GM18502 (cell line): Measurements from ENCODE around the gene CSH2.
A peak's percentile ranks its signal among the peaks of the same experiment; 100 is the strongest.
"Not testable (repeated sequence)": the region's sequence is repeated elsewhere in the genome, so short reads cannot be mapped to it uniquely, and the experiment has no call there.

Experiments
- ATAC-seq: cut with Tn5 transposase; IDR thresholded peaks from one replicate; pipeline ENCODE4 v1.9.1; 2021; ENCODE audit warnings: mild to moderate bottlenecking; ENCODE audit not compliant: unreplicated experiment, poor library complexity

CSH2 gene

GRCh38 chr17:63866625-63867024, 6.9 kb downstream of the CSH2 start:
- not testable (repeated sequence) for ATAC-seq

DNA sequence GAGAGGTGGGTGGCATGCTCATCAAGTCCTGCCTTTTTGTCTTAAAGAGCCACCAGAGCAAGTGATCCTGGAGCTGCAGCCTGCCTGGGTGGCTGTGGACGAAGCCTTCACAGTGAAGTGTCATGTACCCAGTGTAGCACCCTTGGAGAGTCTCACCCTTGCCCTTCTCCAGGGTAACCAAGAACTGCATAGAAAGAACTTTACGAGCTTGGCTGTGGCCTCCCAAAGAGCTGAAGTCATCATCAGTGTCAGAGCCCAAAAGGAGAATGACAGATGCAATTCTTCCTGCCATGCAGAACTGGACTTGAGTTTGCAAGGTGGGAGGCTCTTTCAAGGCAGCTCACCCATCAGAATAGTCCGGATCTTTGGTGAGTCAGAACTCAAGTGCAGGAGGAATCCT, 14.2 kb downstream of the CSH2 start:
- ATAC-seq: no peak

GRCh38 chr17:63856425-63856824, 17.1 kb downstream of the CSH2 start:
- ATAC-seq: not testable (repeated sequence)

- ATAC-seq: no peak
Observed at GRCh38 chr17:63855185-63855584, 18.3 kb downstream of the CSH2 start.

DNA sequence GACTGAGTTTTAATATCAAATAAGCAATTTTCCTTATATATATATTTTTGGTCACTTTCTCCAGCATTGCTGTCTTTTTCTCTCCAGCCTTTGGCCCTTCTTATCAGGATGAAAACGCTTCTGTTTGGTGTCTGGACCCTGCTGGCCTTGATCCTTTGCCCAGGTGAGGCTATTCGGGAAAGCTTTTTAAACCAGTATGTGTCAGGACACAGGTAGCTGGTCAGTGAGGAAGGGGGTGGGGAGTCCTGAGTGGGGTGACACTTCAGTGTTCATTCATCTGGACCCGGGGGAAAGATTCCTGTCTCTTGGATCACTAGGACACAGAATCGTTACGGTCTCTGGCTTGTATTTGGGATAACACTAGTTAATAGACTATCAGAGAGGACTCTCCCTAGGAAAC, 18.8 kb downstream of the CSH2 start:
- ATAC-seq: no peak

- ATAC-seq: no peak
Observed at GRCh38 chr17:63853260-63853659, 20.2 kb downstream of the CSH2 start.

GRCh38 chr17:63850401-63850800, 23.1 kb downstream of the CSH2 start:
- no peak for ATAC-seq

GRCh38 chr17:63848834-63849689, 24.4 kb downstream of the CSH2 start:
- peak; percentile 88 for ATAC-seq

GRCh38 chr17:63847525-63848249, 25.8 kb downstream of the CSH2 start:
- ATAC-seq: no peak

- ATAC-seq: no peak
Observed at GRCh38 chr17:63845509-63845908, 28.0 kb downstream of the CSH2 start.

DNA sequence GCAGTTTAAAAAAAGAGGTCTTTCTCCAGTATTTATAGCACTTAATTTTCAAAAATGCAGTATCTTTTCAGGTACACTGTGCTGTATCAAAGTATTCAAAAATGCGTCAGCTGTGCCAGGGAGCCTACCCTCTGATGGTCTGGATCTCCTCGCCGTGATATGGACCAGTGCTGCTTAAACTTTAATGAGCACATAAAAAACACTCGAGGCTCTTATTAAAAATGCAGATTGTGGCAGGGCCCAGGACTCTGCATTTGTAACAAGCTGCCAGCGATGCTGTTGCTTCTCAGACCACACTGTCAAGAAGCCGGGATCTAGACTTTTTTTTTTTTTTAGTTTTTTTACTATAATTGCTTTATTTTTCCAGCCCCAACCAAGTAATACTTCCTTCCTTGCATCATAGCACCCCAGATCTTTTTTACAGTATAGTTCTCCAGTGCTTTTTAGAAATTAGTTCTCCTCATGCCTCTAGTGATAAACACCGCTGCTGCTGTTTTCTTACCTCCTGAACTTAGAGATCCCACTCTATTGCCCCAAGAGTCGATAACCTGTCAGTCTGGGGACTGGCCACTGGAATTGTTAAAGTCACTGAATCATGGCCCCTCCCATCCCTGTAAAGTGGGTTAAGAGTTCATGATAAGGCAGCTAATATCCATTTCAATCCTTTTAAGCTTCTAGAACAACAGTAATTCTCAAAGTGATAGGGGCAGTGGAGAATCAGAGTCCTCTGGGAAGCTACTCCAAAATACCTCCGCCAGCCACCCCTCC, 29.4 kb downstream of the CSH2 start:
- ATAC-seq: no peak

DNA sequence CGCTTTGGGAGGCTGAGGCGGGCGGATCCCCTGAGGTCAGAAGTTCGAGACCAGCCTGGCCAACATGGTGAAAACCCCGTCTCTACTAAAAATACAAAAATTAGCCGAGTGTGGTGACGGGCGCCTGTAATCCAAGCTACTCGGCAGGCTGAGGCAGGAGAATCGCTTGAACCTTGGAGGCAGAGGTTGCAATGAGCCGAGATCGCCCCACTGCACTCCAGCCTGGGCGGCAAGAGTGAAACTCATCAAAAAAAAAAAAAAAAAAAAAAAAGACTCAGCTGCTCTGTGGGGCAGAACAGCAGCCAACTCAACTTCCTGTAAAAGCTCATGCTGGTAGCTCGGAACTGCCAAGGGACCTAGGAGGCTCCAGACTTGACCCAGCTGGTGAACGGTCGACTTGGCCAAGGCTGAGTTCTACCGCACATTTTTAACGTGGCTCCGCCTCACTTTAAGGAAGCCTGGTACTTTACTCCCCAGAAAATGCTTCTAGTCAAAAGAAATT, 30.0 kb downstream of the CSH2 start:
- not testable (repeated sequence) for ATAC-seq

DNA sequence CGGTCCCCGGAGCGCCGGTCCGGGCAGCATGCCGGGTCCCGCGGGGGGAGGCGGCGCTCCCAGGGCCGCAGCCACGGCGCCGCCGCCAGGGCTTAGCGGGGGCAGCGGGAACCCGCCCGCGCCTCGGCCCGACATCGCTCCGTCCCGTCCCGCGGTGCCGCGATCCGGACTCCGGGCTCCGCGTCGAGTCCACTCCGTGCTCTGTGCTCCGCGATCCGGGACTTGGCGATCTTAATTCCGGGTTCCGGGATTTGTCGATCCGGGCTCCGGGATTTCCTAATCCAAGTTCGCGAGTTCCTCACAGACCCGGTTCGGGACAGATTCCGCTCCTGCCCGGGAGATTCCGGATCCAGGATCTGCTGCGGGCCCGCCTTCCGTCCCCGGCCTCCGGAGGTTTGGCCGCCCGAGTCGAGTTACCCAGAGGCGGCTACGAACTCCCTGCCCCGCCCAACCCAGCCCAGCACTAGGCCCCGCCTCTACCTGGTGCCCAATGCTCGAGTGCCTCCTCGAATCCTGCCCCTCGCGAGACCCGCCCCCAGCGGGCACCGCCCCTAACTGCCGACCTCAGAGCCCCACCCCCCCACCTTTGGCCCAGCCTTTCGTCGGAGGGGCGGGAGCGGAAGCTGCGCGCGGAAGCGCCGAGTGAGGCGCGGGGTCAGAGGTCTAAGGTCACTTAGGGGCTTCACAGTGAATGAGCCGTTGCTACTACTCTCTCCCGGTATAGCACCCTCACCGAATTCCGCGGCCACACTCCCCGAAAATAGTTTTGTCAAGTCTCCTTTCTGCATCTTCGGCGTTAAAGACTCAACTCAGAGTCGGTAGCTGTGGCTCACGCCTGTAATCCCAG, 30.7 kb downstream of the CSH2 start, which contains the start of gene SMARCD2:
Gene SMARCD2 (minus strand): TSS at position 146 of the 847 bp plus-strand sequence. CDS start 11 bp downstream, at position 135.
- ATAC-seq: peak; percentile 83

DNA sequence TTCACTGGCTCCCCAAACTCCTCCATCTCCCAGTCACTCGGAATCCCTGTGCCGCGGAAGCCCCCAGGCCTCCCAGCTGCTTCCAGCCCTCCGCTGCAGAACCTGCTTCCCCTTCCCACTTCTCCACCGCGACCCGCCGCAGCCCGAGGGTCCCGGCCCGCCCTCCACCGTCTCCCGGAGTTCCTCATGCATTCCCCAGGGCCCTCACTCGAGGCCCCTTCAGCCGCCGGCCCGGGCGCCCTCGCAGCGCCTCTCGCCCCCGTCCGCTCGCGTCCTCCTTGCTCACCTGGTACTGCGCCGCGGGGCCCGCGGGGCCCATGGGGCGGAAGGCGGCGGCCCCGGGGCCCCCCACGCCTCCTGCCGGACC, 31.3 kb downstream of the CSH2 start:
- ATAC-seq: peak; percentile 34

DNA sequence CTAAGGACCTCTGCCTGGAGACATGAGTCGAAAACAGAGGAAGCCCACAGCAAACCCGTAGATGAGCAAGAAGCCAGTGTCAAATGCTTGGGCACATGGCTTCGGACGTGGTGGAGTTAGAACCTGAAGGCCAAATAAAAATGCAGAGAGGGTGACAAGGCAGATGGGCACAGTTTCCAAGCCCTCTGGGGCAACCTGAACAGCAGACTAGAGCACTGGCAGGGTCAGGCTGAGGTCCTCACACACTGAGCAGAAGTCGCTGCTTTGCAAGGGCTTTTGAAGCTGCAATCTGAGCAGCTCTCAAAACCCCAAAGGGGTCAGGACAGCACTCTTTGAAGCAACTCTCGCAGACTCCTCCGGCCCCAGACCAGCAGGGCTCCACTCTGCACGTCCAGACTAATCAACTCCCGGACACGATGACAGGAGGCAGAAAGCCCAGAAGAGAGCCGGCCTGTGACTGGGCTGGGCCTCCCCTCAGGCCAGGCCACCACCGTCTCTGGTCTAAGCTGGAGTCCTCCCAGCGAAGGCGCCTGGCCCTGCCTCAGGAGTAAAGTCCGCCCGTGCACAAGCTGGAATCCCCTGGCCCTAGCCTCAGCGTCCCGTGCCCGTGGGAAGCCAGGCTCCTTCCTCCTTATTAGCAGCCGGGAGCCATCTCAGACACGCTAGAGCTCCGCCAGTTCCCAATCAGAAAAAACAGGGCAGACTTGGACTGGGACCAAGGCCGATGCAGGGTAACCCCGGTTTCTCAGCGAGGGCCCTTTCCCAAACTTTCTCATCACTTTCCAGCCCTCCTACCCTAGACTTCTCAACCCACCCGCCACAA, 31.9 kb downstream of the CSH2 start:
- ATAC-seq: no peak

GRCh38 chr17:63840591-63841349, 32.7 kb downstream of the CSH2 start:
- ATAC-seq: no peak

DNA sequence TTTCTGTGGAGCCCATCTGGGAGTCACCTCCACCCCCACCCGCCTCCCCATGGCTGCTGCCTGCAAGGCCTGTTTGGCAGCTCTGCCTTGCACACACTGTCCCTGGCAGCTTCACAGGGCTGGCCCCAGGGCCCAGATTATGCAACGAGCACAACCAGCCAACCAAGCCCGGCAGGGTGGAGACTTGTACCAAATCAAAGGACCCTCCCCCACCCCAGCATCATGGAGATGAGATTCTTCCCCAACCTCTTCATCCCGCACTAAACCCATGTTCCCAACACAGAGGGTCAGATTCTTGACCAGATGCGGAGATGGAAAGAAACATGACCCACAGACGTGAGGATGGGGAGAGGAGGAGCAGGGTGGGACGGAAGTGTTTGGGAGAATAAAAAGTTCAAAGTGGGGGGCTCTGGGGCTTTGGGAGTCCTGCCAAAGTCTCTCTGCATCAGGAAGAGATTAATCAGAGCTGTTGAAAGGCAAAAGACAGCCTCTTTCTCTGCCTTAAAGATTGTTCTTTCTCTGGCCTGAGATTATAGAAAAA, 34.8 kb downstream of the CSH2 start:
- ATAC-seq: no peak
